ENCODE results near the gene RBM20. TPM values are rescaled to one million over a fixed set of nuclear protein-coding genes. Genes with fewer than 3 reads are reported as not detected.

RBM20 gene
- total and polyA plus RNA-seq, 2 of the 13 experiments (the other 11 are each of a cell fraction or from before 2014, with no cell fraction given) = 0.02 to 0.22 TPM

DNA sequence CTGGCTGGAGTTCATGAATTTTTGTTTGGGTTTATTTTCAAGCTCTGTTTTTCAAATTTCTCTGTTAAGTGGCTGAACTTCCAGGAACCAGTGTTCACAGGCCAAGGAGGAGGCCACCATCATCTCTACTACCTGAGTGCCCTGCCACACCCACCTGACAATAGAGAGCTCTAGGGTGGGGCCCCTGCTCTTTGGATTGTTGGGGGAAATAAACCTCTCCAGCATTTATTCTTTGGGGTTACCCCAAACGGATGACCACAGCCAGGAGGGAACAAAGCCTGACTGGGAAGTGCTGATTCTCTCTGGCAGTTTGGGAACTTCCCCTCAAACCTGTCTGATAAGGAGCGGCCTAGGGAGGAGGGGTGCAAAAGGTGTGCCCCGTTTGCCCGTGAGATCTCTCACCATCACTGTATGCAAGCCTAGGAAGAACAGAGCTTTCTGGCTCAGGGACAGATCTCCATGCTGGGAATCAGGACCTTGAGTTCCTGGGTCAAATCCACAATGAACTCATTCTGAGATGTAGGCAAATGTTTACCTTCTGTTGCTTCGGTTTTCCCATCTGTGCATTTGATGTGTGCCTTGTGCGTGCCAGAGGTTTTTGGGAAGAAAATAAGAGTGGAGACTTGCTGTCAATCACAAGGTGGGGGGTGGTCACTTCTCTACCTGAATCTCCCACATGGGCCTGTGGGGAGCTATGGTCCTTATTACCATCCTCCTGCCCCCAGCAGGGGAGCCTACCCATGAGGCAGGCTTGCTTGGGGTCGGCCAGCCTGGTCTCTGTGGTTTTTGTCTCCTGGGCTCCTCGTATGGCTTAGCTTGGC lies 199.9 kb downstream of the RBM20 start (continued):
- TF ChIP-seq, protein P1, sequence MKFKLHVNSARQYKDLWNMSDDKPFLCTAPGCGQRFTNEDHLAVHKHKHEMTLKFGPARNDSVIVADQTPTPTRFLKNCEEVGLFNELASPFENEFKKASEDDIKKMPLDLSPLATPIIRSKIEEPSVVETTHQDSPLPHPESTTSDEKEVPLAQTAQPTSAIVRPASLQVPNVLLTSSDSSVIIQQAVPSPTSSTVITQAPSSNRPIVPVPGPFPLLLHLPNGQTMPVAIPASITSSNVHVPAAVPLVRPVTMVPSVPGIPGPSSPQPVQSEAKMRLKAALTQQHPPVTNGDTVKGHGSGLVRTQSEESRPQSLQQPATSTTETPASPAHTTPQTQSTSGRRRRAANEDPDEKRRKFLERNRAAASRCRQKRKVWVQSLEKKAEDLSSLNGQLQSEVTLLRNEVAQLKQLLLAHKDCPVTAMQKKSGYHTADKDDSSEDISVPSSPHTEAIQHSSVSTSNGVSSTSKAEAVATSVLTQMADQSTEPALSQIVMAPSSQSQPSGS (CRISPR knock-in tag; IDR thresholded peaks at IDR 0.05) = peak; percentile 53; the same call in 1 of the 2 replicates
- TF ChIP-seq ZNF879 (CRISPR knock-in tag; IDR thresholded peaks at IDR 0.05) (no peak), ERF (CRISPR knock-in tag; IDR thresholded peaks at IDR 0.05) (peak; percentile 60; the same call in 1 of the 2 replicates), RBFOX2 (IDR thresholded peaks at IDR 0.05; ENCODE audit: low read depth, low read length) (no peak), TCF7 (IDR thresholded peaks at IDR 0.05; ENCODE audit: low read depth) (peak; percentile 69), ZNF652 (CRISPR knock-in tag; IDR thresholded peaks at IDR 0.05; ENCODE audit: borderline replicate concordance, low read depth) (no peak), ZSCAN12 (CRISPR knock-in tag; IDR thresholded peaks at IDR 0.05) (no peak)
- TF ChIP-seq, protein P2, sequence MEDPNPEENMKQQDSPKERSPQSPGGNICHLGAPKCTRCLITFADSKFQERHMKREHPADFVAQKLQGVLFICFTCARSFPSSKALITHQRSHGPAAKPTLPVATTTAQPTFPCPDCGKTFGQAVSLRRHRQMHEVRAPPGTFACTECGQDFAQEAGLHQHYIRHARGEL (CRISPR knock-in tag; IDR thresholded peaks at IDR 0.05) = no peak
- TF ChIP-seq, protein P3, sequence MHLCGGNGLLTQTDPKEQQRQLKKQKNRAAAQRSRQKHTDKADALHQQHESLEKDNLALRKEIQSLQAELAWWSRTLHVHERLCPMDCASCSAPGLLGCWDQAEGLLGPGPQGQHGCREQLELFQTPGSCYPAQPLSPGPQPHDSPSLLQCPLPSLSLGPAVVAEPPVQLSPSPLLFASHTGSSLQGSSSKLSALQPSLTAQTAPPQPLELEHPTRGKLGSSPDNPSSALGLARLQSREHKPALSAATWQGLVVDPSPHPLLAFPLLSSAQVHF (CRISPR knock-in tag; IDR thresholded peaks at IDR 0.05) = no peak
- TF ChIP-seq, protein P4, sequence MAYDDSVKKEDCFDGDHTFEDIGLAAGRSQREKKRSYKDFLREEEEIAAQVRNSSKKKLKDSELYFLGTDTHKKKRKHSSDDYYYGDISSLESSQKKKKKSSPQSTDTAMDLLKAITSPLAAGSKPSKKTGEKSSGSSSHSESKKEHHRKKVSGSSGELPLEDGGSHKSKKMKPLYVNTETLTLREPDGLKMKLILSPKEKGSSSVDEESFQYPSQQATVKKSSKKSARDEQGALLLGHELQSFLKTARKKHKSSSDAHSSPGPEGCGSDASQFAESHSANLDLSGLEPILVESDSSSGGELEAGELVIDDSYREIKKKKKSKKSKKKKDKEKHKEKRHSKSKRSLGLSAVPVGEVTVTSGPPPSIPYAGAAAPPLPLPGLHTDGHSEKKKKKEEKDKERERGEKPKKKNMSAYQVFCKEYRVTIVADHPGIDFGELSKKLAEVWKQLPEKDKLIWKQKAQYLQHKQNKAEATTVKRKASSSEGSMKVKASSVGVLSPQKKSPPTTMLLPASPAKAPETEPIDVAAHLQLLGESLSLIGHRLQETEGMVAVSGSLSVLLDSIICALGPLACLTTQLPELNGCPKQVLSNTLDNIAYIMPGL (CRISPR knock-in tag; IDR thresholded peaks at IDR 0.05; ENCODE audit: borderline replicate concordance in 1 of 2, low read depth in 1 of 2) = peak in 1 of 2 experiments; percentile 27; a peak in 1 of 4 replicates
- TF ChIP-seq, protein P5, sequence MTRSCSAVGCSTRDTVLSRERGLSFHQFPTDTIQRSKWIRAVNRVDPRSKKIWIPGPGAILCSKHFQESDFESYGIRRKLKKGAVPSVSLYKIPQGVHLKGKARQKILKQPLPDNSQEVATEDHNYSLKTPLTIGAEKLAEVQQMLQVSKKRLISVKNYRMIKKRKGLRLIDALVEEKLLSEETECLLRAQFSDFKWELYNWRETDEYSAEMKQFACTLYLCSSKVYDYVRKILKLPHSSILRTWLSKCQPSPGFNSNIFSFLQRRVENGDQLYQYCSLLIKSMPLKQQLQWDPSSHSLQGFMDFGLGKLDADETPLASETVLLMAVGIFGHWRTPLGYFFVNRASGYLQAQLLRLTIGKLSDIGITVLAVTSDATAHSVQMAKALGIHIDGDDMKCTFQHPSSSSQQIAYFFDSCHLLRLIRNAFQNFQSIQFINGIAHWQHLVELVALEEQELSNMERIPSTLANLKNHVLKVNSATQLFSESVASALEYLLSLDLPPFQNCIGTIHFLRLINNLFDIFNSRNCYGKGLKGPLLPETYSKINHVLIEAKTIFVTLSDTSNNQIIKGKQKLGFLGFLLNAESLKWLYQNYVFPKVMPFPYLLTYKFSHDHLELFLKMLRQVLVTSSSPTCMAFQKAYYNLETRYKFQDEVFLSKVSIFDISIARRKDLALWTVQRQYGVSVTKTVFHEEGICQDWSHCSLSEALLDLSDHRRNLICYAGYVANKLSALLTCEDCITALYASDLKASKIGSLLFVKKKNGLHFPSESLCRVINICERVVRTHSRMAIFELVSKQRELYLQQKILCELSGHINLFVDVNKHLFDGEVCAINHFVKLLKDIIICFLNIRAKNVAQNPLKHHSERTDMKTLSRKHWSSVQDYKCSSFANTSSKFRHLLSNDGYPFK (CRISPR knock-in tag; IDR thresholded peaks at IDR 0.05; ENCODE audit: borderline replicate concordance) = no peak
- TF ChIP-seq, protein P6, sequence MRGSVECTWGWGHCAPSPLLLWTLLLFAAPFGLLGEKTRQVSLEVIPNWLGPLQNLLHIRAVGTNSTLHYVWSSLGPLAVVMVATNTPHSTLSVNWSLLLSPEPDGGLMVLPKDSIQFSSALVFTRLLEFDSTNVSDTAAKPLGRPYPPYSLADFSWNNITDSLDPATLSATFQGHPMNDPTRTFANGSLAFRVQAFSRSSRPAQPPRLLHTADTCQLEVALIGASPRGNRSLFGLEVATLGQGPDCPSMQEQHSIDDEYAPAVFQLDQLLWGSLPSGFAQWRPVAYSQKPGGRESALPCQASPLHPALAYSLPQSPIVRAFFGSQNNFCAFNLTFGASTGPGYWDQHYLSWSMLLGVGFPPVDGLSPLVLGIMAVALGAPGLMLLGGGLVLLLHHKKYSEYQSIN (CRISPR knock-in tag; IDR thresholded peaks at IDR 0.05; ENCODE audit: borderline replicate concordance) = no peak
- TF ChIP-seq, protein P7, sequence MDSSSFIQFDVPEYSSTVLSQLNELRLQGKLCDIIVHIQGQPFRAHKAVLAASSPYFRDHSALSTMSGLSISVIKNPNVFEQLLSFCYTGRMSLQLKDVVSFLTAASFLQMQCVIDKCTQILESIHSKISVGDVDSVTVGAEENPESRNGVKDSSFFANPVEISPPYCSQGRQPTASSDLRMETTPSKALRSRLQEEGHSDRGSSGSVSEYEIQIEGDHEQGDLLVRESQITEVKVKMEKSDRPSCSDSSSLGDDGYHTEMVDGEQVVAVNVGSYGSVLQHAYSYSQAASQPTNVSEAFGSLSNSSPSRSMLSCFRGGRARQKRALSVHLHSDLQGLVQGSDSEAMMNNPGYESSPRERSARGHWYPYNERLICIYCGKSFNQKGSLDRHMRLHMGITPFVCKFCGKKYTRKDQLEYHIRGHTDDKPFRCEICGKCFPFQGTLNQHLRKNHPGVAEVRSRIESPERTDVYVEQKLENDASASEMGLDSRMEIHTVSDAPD (CRISPR knock-in tag; IDR thresholded peaks at IDR 0.05) = no peak
- TF ChIP-seq, protein P8, sequence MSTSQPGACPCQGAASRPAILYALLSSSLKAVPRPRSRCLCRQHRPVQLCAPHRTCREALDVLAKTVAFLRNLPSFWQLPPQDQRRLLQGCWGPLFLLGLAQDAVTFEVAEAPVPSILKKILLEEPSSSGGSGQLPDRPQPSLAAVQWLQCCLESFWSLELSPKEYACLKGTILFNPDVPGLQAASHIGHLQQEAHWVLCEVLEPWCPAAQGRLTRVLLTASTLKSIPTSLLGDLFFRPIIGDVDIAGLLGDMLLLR (CRISPR knock-in tag; IDR thresholded peaks at IDR 0.05) = no peak
- TF ChIP-seq, protein P9, sequence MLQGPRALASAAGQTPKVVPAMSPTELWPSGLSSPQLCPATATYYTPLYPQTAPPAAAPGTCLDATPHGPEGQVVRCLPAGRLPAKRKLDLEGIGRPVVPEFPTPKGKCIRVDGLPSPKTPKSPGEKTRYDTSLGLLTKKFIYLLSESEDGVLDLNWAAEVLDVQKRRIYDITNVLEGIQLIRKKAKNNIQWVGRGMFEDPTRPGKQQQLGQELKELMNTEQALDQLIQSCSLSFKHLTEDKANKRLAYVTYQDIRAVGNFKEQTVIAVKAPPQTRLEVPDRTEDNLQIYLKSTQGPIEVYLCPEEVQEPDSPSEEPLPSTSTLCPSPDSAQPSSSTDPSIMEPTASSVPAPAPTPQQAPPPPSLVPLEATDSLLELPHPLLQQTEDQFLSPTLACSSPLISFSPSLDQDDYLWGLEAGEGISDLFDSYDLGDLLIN (CRISPR knock-in tag; IDR thresholded peaks at IDR 0.05; ENCODE audit: borderline replicate concordance) = no peak
